ENCODE measurements around the gene PODXL2.

Gene PODXL2

GRCh38 chr3:127722091-127722784 is 93.3 kb downstream of the PODXL2 start:
- Histone ChIP-seq H3K4me2 (ENCODE audit: insufficient read depth, low read length) (no peak overlapping the region), H3K9me3 (ENCODE audit: insufficient read depth, low read length, severe bottlenecking) (no peaks in the 10 kb centered on the region), H3K27ac (ENCODE audit: low read length) (no peak overlapping the region), H4K20me1 (ENCODE audit: insufficient read depth, low read length) (no peaks in the 10 kb centered on the region), H3K4me3 (ENCODE audit: low read depth in 1 of 2, low read length in 2 of 2) (no peak overlapping the region), H3K36me3 (ENCODE audit: insufficient read depth, low read length) (no peaks in the 10 kb centered on the region), H3K27me3 (ENCODE audit: insufficient read depth, low read length, poor library complexity) (no peaks in the 10 kb centered on the region), H3K9ac (ENCODE audit: low read depth, low read length) (no peak overlapping the region), H3K79me2 (ENCODE audit: insufficient read depth, low read length) (no peaks in the 10 kb centered on the region), H2AFZ (ENCODE audit: low read depth, low read length) (no peak overlapping the region), H3K4me1 (ENCODE audit: insufficient read depth, low read length) (no peaks in the 10 kb centered on the region)
- TF ChIP-seq EZH2 (IDR thresholded peaks at IDR 0.05; ENCODE audit: borderline replicate concordance, low read depth, low read length, severe bottlenecking): no peak
- TF ChIP-seq CTCF (IDR thresholded peaks at IDR 0.05; ENCODE audit: borderline replicate concordance, extremely low read depth, low read length, poor library complexity, severe bottlenecking): no peak
- ATAC-seq (ENCODE audit: insufficient read depth, low read depth): no peak
- no peak for DNase-seq

All from DND-41 (cell line).